ENCODE data around the gene GAB2. TPM values are rescaled to one million over a fixed set of nuclear protein-coding genes. Genes with fewer than 3 reads are reported as not detected.

Gene GAB2
- total RNA-seq, 2 experiments from 2014 or later = 1.2 to 1.3 TPM

DNA sequence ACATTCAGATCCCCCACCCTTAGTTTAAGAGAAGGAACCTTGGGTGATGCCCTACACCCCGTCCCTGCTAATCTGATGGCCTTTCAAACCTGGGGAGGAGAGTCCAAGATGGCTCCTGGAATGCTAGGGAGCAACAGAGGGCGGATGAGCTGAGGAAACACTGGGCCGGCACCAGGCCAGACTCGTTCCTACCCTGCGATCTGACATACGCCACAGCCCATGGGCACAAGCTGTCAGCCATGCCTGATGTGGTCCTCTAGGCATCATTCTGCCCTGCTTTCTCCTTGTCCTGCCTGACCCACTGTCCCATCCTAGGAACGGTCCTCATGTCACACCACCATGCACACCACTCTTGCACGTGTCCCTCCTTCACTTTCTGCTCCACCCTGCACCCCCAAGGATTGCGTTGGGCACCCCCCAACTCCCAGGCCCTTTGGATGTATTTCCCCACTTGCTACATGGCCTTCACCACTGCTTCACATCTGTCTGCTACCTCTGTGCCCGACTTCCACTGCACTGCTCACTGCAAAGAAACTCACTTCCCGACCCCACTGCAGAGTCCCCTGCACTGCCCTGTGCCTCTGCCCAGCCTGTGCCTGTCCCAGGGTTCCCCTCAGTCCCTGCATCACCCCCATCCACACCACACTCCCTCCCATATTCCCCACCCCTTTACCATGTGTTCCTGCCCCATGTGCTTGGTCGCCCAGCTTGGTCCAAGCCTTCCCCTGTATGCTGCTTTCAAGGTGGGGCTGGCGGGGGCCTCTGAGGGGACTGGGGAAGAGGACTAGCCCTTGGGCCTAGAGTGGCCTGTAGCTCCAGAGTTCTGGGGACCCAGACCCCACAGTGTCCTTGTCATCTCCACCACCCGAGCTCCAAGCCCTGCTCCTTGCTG lies 199.7 kb downstream of the GAB2 start:
- H3K4me3 ChIP-seq (ENCODE audit: low read depth, low read length, poor library complexity, severe bottlenecking) = no peak overlapping the region
- no peaks in the 10 kb centered on the region for H4K20me1 ChIP-seq (ENCODE audit: insufficient read depth, low read length)
- DNase-seq (ENCODE audit: low spot score) = no peak
- no peaks in the 10 kb centered on the region for H3K9me3 ChIP-seq (ENCODE audit: low read length)
- no peak overlapping the region for H3K27ac ChIP-seq (ENCODE audit: low read depth, low read length, poor library complexity, severe bottlenecking)
- H3K4me2 ChIP-seq (ENCODE audit: low read length) = no peak overlapping the region
- intact Hi-C loops (cut with micrococcal nuclease; ENCODE audit: unreplicated experiment) = no loop called here
- ChIA-PET CTCF (ENCODE audit: unreplicated experiment) (no interaction called here), POLR2A (no interaction called here)
- no TSS peak for BruUV-seq (replicated peaks)
- TF ChIP-seq, protein P1, sequence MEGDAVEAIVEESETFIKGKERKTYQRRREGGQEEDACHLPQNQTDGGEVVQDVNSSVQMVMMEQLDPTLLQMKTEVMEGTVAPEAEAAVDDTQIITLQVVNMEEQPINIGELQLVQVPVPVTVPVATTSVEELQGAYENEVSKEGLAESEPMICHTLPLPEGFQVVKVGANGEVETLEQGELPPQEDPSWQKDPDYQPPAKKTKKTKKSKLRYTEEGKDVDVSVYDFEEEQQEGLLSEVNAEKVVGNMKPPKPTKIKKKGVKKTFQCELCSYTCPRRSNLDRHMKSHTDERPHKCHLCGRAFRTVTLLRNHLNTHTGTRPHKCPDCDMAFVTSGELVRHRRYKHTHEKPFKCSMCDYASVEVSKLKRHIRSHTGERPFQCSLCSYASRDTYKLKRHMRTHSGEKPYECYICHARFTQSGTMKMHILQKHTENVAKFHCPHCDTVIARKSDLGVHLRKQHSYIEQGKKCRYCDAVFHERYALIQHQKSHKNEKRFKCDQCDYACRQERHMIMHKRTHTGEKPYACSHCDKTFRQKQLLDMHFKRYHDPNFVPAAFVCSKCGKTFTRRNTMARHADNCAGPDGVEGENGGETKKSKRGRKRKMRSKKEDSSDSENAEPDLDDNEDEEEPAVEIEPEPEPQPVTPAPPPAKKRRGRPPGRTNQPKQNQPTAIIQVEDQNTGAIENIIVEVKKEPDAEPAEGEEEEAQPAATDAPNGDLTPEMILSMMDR (conservative IDR thresholded peaks at IDR 0.05; ENCODE audit: low read length) = no peak
- TF ChIP-seq EZH2phosphoT487 (IDR thresholded peaks at IDR 0.05; ENCODE audit: borderline replicate concordance, low read depth, low read length) = no peak
- H3K4me1 ChIP-seq (ENCODE audit: insufficient read depth, low read length, poor library complexity, severe bottlenecking) = peaks cover 14% of the 10 kb centered on the region
- no peaks in the 10 kb centered on the region for H3K79me2 ChIP-seq (ENCODE audit: insufficient read depth, low read depth, low read length)
- no peaks in the 10 kb centered on the region for H3K9me2 ChIP-seq (ENCODE audit: insufficient read depth, low read length)
- H2AFZ ChIP-seq (ENCODE audit: low read length) = no peak overlapping the region
- no peaks in the 10 kb centered on the region for H3K36me3 ChIP-seq (ENCODE audit: insufficient read depth, low read length)

DNA sequence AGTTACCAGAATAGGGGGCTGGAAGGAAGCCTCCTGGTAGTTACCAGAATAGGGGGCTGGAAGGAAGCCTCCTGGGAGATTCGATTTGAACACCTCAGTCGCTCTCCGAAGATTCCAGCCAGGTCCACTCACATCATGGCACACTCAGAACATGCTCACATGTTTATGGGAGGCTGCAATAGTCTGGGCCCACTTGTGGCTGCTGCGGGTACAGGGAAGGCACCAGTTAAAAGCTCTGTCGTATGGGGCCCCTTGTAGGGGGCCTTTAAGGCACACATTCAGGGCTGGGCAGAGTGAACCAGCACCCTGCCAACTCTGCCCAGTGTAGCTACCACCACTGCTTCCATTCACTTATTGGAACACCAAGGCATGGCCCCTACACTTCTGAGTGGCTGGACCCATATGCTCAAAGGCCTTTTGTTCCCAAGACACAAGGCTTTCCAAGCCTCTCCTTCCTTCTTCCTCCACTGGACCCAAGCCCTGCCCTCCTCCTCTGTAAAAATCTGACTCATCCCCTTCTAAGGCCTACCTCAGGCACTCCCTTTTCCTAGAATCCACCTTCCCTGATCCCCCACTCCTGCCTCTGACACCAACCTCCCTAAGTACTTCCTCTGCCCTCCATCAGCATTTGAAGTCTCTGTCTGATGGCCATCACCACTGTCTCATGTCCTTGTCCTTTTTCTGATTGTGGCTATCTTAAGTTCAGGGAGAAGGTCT lies 200.9 kb downstream of the GAB2 start:
- no peaks in the 10 kb centered on the region for H4K20me1 ChIP-seq (ENCODE audit: insufficient read depth, low read length)
- no peaks in the 10 kb centered on the region for H3K9me3 ChIP-seq (ENCODE audit: low read length)
- intact Hi-C loops (cut with micrococcal nuclease; ENCODE audit: unreplicated experiment) = no loop called here
- DNase-seq (ENCODE audit: low spot score) = no peak
- no peak overlapping the region for H2AFZ ChIP-seq (ENCODE audit: low read length)
- no peaks in the 10 kb centered on the region for H3K79me2 ChIP-seq (ENCODE audit: insufficient read depth, low read depth, low read length)
- no peak overlapping the region for H3K4me2 ChIP-seq (ENCODE audit: low read length)
- no peaks in the 10 kb centered on the region for H3K9me2 ChIP-seq (ENCODE audit: insufficient read depth, low read length)
- CTCF ChIA-PET (ENCODE audit: unreplicated experiment) = no interaction called here
- H3K4me1 ChIP-seq (ENCODE audit: insufficient read depth, low read length, poor library complexity, severe bottlenecking) = peaks cover 11% of the 10 kb centered on the region
- no peaks in the 10 kb centered on the region for H3K36me3 ChIP-seq (ENCODE audit: insufficient read depth, low read length)
- H3K4me3 ChIP-seq (ENCODE audit: low read depth, low read length, poor library complexity, severe bottlenecking) = no peak overlapping the region
- TF ChIP-seq, protein P1 (conservative IDR thresholded peaks at IDR 0.05; ENCODE audit: low read length) = no peak
- no peak for TF ChIP-seq EZH2phosphoT487 (IDR thresholded peaks at IDR 0.05; ENCODE audit: borderline replicate concordance, low read depth, low read length)
- BruUV-seq (replicated peaks) = no TSS peak
- H3K27ac ChIP-seq (ENCODE audit: low read depth, low read length, poor library complexity, severe bottlenecking) = no peak overlapping the region
- POLR2A ChIA-PET = no interaction called here

DNA sequence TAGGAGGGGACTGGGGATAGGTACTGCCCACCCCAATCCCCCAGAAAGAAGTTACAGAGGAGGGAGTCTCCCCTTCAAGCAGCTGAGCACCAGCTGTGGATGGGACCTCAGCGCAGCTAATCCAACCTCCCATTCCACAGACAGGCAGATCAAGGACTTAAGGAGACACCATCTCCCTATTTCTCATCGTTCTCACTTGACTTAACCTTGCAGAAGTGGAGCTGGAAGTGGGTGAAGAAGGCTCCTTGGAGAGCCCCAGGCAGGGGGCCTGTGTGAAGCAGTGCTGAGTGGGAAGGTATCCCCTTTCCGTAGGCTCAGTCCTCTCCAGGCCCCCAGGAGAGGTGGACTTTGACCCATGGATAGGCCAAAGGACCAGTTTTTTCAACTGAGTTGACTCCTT lies 201.6 kb downstream of the GAB2 start:
- no peak for TF ChIP-seq EZH2phosphoT487 (IDR thresholded peaks at IDR 0.05; ENCODE audit: borderline replicate concordance, low read depth, low read length)
- TF ChIP-seq, protein P1 (conservative IDR thresholded peaks at IDR 0.05; ENCODE audit: low read length) = no peak
- no peaks in the 10 kb centered on the region for H3K9me2 ChIP-seq (ENCODE audit: insufficient read depth, low read length)
- no peaks in the 10 kb centered on the region for H4K20me1 ChIP-seq (ENCODE audit: insufficient read depth, low read length)
- POLR2A ChIA-PET = no interaction called here
- H3K4me3 ChIP-seq (ENCODE audit: low read depth, low read length, poor library complexity, severe bottlenecking) = no peak overlapping the region
- no TSS peak for BruUV-seq (replicated peaks)
- H2AFZ ChIP-seq (ENCODE audit: low read length) = no peak overlapping the region
- intact Hi-C loops (cut with micrococcal nuclease; ENCODE audit: unreplicated experiment) = no loop called here
- CTCF ChIA-PET (ENCODE audit: unreplicated experiment) = no interaction called here
- H3K79me2 ChIP-seq (ENCODE audit: insufficient read depth, low read depth, low read length) = no peaks in the 10 kb centered on the region
- H3K27ac ChIP-seq (ENCODE audit: low read depth, low read length, poor library complexity, severe bottlenecking) = no peak overlapping the region
- DNase-seq (ENCODE audit: low spot score) = no peak
- no peaks in the 10 kb centered on the region for H3K36me3 ChIP-seq (ENCODE audit: insufficient read depth, low read length)
- no peaks in the 10 kb centered on the region for H3K9me3 ChIP-seq (ENCODE audit: low read length)
- no peak overlapping the region for H3K4me2 ChIP-seq (ENCODE audit: low read length)
- peaks cover 10% of the 10 kb centered on the region for H3K4me1 ChIP-seq (ENCODE audit: insufficient read depth, low read length, poor library complexity, severe bottlenecking)
